Astrocyte of the cerebellum (primary cell): ENCODE measurements around the gene GARS1.

Source experiments
- DNase-seq: peaks from one replicate; pipeline ENCODE4 v3.0.0-alpha.2; 2011; ENCODE audit warnings: low read depth
- H3K4me3 ChIP-seq: 2 replicates; pipeline ENCODE4 v1.5.1; 2011; ENCODE audit warnings: mild to moderate bottlenecking, low read depth, low read length, moderate library complexity
- in situ Hi-C: cut with HindIII; loops from 2 replicates; pipeline ENCODE4 v1.10.0; 2017; ENCODE audit warnings: low sequenced_read_pairs
- TF ChIP-seq, protein P1 (sequence below): IDR thresholded peaks from 2 replicates; pipeline ENCODE4 v1.5.1; 2012; ENCODE audit warnings: low read length, low read depth, moderate library complexity, mild to moderate bottlenecking; ENCODE audit errors: missing control alignments

Gene GARS1

DNA sequence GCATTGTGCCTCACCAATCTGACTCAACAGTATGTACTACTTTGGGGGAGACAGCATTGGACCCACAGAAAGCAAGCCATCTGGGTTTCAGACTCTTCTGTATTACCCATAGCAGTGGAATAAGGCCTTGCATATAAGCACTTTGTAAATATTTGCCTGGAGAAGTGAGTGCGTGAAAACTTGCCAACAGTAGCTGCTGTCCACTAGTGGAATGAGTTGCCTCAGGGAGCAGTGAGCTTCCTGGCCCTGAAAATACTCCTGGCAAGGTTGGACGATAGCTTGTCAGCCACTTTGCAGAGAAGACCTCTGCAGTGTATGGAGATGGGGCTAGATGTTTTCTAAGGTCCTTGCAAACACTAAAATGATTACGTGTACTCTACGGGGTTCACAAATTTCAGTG is 21.6 kb downstream of the GARS1 start:
- TF ChIP-seq, protein P1, sequence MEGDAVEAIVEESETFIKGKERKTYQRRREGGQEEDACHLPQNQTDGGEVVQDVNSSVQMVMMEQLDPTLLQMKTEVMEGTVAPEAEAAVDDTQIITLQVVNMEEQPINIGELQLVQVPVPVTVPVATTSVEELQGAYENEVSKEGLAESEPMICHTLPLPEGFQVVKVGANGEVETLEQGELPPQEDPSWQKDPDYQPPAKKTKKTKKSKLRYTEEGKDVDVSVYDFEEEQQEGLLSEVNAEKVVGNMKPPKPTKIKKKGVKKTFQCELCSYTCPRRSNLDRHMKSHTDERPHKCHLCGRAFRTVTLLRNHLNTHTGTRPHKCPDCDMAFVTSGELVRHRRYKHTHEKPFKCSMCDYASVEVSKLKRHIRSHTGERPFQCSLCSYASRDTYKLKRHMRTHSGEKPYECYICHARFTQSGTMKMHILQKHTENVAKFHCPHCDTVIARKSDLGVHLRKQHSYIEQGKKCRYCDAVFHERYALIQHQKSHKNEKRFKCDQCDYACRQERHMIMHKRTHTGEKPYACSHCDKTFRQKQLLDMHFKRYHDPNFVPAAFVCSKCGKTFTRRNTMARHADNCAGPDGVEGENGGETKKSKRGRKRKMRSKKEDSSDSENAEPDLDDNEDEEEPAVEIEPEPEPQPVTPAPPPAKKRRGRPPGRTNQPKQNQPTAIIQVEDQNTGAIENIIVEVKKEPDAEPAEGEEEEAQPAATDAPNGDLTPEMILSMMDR = no peak
- in situ Hi-C loops = no loop called here

DNA sequence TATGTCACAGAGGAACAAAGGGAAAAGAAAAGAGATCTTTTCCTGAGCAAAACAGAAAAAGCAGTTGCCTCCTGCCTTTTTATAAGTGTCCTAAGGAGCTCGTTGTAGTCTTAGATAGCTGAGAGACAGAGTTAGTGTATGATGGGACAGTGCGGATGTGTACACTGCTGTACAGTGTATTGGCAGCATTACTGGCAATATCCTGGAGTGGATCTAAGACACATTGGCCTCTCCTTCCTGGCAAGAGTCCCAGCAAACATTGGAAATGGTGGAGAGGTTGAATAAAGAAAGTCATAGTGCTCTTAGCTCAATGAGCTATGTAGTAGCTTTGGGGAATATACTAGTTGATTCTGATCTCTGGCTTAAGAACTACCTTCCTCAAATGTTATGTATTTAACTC is 22.7 kb downstream of the GARS1 start:
- no peak overlapping the region for H3K4me3 ChIP-seq
- DNase-seq = no peak
- in situ Hi-C loops = no loop called here
- TF ChIP-seq, protein P1 = no peak

More for the DNA sequence above, 21.6 kb downstream of the GARS1 start:
- no peak for DNase-seq
- no peak overlapping the region for H3K4me3 ChIP-seq

DNA sequence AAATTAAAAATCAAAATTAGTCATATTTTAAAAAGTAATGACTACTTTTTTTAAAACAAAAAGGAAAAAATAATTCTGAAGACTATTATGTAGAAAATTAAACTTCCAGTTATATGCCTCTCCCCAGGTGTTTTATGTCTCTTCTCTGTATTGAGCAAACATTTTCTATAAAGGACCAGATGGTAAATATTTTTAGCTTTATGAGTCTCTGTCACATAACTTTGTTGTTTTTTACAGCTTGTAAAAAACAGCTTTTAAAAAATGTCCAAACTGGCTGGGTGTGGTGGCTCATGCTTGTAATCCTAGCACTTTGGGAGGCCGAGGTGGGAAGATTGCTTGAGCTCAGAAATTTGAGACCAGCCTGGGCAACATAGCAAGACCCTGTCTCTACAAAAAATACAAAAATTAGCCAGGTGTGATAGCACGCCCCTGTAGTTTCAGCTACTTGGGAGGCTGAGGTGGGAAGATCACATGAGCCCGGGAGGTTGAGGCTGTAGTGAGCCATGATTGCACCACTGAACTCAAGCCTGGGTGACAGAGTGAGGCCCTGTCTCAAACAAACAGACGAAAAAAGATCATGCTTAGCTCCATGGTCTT is 23.5 kb downstream of the GARS1 start:
- TF ChIP-seq, protein P1 = no peak
- DNase-seq = no peak
- H3K4me3 ChIP-seq = no peak overlapping the region
- in situ Hi-C loops = no loop called here

GRCh38 chr7:30618961-30619360 is 24.3 kb downstream of the GARS1 start:
- in situ Hi-C loops = no loop called here
- TF ChIP-seq, protein P1 = no peak
- no peak overlapping the region for H3K4me3 ChIP-seq
- no peak for DNase-seq

DNA sequence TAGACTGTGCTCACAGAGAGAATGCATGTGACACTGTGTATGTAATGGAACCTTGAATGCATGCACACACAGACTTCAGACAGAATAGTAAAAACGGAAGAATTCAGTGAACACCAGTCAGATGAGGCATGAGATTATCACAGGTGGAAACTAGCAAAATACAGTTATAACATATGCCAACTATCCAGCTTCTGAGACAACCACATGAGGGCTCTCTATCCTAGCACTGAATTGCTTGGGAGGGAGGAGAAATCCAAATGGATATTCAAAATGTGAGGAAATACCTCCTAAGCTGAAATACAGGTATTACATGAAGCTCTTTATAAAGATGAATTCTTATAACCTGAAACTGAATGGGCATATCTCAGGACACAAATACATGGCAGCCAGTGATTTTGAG is 30.6 kb downstream of the GARS1 start:
- TF ChIP-seq, protein P1 = no peak
- DNase-seq = no peak
- no peak overlapping the region for H3K4me3 ChIP-seq
- in situ Hi-C loops = no loop called here

- DNase-seq = no peak
- no peak overlapping the region for H3K4me3 ChIP-seq
- TF ChIP-seq, protein P1 = no peak
- in situ Hi-C loops = no loop called here
These were observed 32.3 kb downstream of the GARS1 start for GRCh38 chr7:30627026-30627425.
